Measurements from ENCODE around the gene RAD23A. TPM values are rescaled to one million over a fixed set of nuclear protein-coding genes. Genes with fewer than 3 reads are reported as not detected.

RAD23A gene
- total and polyA plus RNA-seq, 9 of the 15 experiments (the other 6 are each of a cell fraction or from before 2014, with no cell fraction given) = 9.5 to 181 (median 101) TPM

GRCh38 chr19:12933287-12934072 lies 12.2 kb upstream of the RAD23A start, which contains the start of gene FARSA (continued):
- TF ChIP-seq HDAC2 (IDR thresholded peaks at IDR 0.05) = no peak
- no peak for TF ChIP-seq ESRRB (CRISPR knock-in tag; IDR thresholded peaks at IDR 0.05; ENCODE audit: borderline replicate concordance)
- TF ChIP-seq MEF2A (IDR thresholded peaks at IDR 0.05; ENCODE audit: control insufficient read depth, low read depth, low read length) = no peak
- 0 out of 2 replicates have a peak, but pooled peaks have one; percentile 13 for TF ChIP-seq ZNF830 (CRISPR knock-in tag; IDR thresholded peaks at IDR 0.05)
- TF ChIP-seq ZNF778 (CRISPR knock-in tag; IDR thresholded peaks at IDR 0.05) = no peak
- TF ChIP-seq CEBPG (CRISPR knock-in tag; IDR thresholded peaks at IDR 0.05) = peak; percentile 75
- TF ChIP-seq CEBPG (tag; conservative IDR thresholded peaks at IDR 0.05 in 1 of 2, IDR thresholded peaks at IDR 0.05 in 1 of 2) = no peak
- TF ChIP-seq VEZF1 (CRISPR knock-in tag; IDR thresholded peaks at IDR 0.05) = peak; percentile 99
- TF ChIP-seq CTBP1 (IDR thresholded peaks at IDR 0.05; ENCODE audit: borderline replicate concordance) = peak; percentile 14; the same call in 1 of the 2 replicates
- TF ChIP-seq KAT7 (CRISPR knock-in tag; IDR thresholded peaks at IDR 0.05; ENCODE audit: borderline replicate concordance) = peak; percentile 99
- no peak for TF ChIP-seq HEY1 (CRISPR knock-in tag; IDR thresholded peaks at IDR 0.05; ENCODE audit: borderline replicate concordance)
- TF ChIP-seq EZH2 (IDR thresholded peaks at IDR 0.05; ENCODE audit: borderline replicate concordance, low read depth, low read length) = no peak
- TF ChIP-seq SIN3B (IDR thresholded peaks at IDR 0.05; ENCODE audit: low read depth) = peak; percentile 79; the same call in 1 of the 2 replicates
- no peak for TF ChIP-seq GATA2 (CRISPR knock-in tag; IDR thresholded peaks at IDR 0.05)
- no peak for TF ChIP-seq ZNF785 (CRISPR knock-in tag; IDR thresholded peaks at IDR 0.05)
- TF ChIP-seq ATF3 (IDR thresholded peaks at IDR 0.05) = no peak; the same call in 1 of the 2 replicates
- no peak for TF ChIP-seq ATF3 (CRISPR knock-in tag; conservative IDR thresholded peaks at IDR 0.05)
- TF ChIP-seq TAF9B (IDR thresholded peaks at IDR 0.05; ENCODE audit: partially characterized antibody) = peak; percentile 91
- no peak for TF ChIP-seq ZNF431 (CRISPR knock-in tag; IDR thresholded peaks at IDR 0.05)
- 0 out of 2 replicates have a peak, but pooled peaks have one; percentile 50 for TF ChIP-seq ZBED1 (IDR thresholded peaks at IDR 0.05)
- TF ChIP-seq EP300 (IDR thresholded peaks at IDR 0.05; ENCODE audit: low read length) = no peak
- no peak for TF ChIP-seq E2F1 (CRISPR knock-in tag; IDR thresholded peaks at IDR 0.05)

Measured in K562 (cell line).